Measurements from ENCODE around the gene KCNJ3. TPM values are rescaled to one million over a fixed set of nuclear protein-coding genes. Genes with fewer than 3 reads are reported as not detected.

Gene KCNJ3
- total RNA-seq, 1 experiment from 2014 or later = not detected

GRCh38 chr2:154704991-154705390, 6.5 kb downstream of the KCNJ3 start:
- H3K9me3 ChIP-seq (ENCODE audit: control insufficient read depth in 1 of 2, insufficient read depth in 1 of 2, low read depth in 1 of 2, low read length in 2 of 2) = no peaks in the 10 kb centered on the region
- TF ChIP-seq JUND (IDR thresholded peaks at IDR 0.05) (no peak), EZH2 (IDR thresholded peaks at IDR 0.05) (no peak), CBX3 (IDR thresholded peaks at IDR 0.05; ENCODE audit: low read depth) (no peak), CTCF (IDR thresholded peaks at IDR 0.05 in 2 of 3, conservative IDR thresholded peaks at IDR 0.05 in 1 of 3; ENCODE audit: borderline replicate concordance in 1 of 3, insufficient read depth in 1 of 3, low read depth in 2 of 3, low read length in 2 of 3) (no peak), CEBPB (IDR thresholded peaks at IDR 0.05; ENCODE audit: low read depth) (no peak), EZH2phosphoT487 (IDR thresholded peaks at IDR 0.05; ENCODE audit: borderline replicate concordance) (no peak), RAD21 (IDR thresholded peaks at IDR 0.05; ENCODE audit: low read depth) (no peak), REST (IDR thresholded peaks at IDR 0.05; ENCODE audit: low read depth) (no peak), POLR2A (IDR thresholded peaks at IDR 0.05; ENCODE audit: borderline replicate concordance, extremely low read depth, insufficient read depth, insufficient read length) (no peak), EGR1 (IDR thresholded peaks at IDR 0.05; ENCODE audit: low read depth) (no peak), YY1 (IDR thresholded peaks at IDR 0.05; ENCODE audit: extremely low read depth, insufficient replicate concordance, low read depth, low read length) (no peak), FOSL1 (IDR thresholded peaks at IDR 0.05; ENCODE audit: low read depth) (no peak), MAX (IDR thresholded peaks at IDR 0.05) (no peak), ATF3 (IDR thresholded peaks at IDR 0.05) (no peak), SIN3A (IDR thresholded peaks at IDR 0.05; ENCODE audit: low read depth) (no peak), ZFX (IDR thresholded peaks at IDR 0.05) (no peak), TCF7L2 (IDR thresholded peaks at IDR 0.05; ENCODE audit: borderline replicate concordance, extremely low read depth, insufficient read depth, insufficient read length) (no peak), SP1 (IDR thresholded peaks at IDR 0.05; ENCODE audit: low read depth) (no peak)
- TF ChIP-seq, protein P1, sequence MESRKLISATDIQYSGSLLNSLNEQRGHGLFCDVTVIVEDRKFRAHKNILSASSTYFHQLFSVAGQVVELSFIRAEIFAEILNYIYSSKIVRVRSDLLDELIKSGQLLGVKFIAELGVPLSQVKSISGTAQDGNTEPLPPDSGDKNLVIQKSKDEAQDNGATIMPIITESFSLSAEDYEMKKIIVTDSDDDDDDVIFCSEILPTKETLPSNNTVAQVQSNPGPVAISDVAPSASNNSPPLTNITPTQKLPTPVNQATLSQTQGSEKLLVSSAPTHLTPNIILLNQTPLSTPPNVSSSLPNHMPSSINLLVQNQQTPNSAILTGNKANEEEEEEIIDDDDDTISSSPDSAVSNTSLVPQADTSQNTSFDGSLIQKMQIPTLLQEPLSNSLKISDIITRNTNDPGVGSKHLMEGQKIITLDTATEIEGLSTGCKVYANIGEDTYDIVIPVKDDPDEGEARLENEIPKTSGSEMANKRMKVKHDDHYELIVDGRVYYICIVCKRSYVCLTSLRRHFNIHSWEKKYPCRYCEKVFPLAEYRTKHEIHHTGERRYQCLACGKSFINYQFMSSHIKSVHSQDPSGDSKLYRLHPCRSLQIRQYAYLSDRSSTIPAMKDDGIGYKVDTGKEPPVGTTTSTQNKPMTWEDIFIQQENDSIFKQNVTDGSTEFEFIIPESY (IDR thresholded peaks at IDR 0.05; ENCODE audit: extremely low read depth, insufficient replicate concordance, low read length) = no peak
- no peak overlapping the region for H2AFZ ChIP-seq (ENCODE audit: low read depth, low read length, poor library complexity, severe bottlenecking)
- ATAC-seq (no peak), DNase-seq (ENCODE audit: low read depth, low spot score) (no peak)
- H3K9me2 ChIP-seq (ENCODE audit: insufficient read depth) = no peaks in the 10 kb centered on the region
- H3K79me2 ChIP-seq (ENCODE audit: insufficient read depth, low read length) = no peaks in the 10 kb centered on the region
- intact Hi-C loops (cut with micrococcal nuclease) = no loop called here
- no peaks in the 10 kb centered on the region for H3K4me1 ChIP-seq (ENCODE audit: control insufficient read depth in 1 of 2, insufficient read depth in 2 of 2, low read length in 2 of 2)
- ChIA-PET POLR2A (no interaction called here), RAD21 (ENCODE audit: low non-redundant PET in 1 of 2, low total read pairs in 2 of 2, uncharacterized antibody in 2 of 2, unreplicated experiment in 2 of 2) (no interaction called here), CTCF (no interaction called here)
- no peaks in the 10 kb centered on the region for H3K36me3 ChIP-seq (ENCODE audit: control insufficient read depth in 1 of 2, insufficient read depth in 2 of 2, low read length in 2 of 2)
- H3K27ac ChIP-seq (ENCODE audit: low read depth, low read length) = no peak overlapping the region
- no peak overlapping the region for H3K9ac ChIP-seq (ENCODE audit: low read length)
- no peak overlapping the region for H3K4me3 ChIP-seq (replicated peaks in 1 of 2; ENCODE audit: low read depth in 1 of 2, low read length in 2 of 2)
- no TSS peak for BruUV-seq (replicated peaks)
- no peaks in the 10 kb centered on the region for H3K27me3 ChIP-seq (ENCODE audit: insufficient read depth, low read length)
- no peak overlapping the region for H3K4me2 ChIP-seq (ENCODE audit: low read length)
- H4K20me1 ChIP-seq (ENCODE audit: insufficient read depth) = no peaks in the 10 kb centered on the region
